Measurements from ENCODE around the gene NRSN2. TPM values are rescaled to one million over a fixed set of nuclear protein-coding genes. Genes with fewer than 3 reads are reported as not detected.
A peak's percentile ranks its signal among the peaks of the same experiment; 100 is the strongest.

NRSN2 gene
- total RNA-seq, 1 experiment from 2014 or later = 22.7 TPM

GRCh38 chr20:388034-388994 lies 41.4 kb downstream of the NRSN2 start:
- H3K14ac ChIP-seq (ENCODE audit: insufficient read depth, low read length) = no peak overlapping the region
- TF ChIP-seq, protein P1, sequence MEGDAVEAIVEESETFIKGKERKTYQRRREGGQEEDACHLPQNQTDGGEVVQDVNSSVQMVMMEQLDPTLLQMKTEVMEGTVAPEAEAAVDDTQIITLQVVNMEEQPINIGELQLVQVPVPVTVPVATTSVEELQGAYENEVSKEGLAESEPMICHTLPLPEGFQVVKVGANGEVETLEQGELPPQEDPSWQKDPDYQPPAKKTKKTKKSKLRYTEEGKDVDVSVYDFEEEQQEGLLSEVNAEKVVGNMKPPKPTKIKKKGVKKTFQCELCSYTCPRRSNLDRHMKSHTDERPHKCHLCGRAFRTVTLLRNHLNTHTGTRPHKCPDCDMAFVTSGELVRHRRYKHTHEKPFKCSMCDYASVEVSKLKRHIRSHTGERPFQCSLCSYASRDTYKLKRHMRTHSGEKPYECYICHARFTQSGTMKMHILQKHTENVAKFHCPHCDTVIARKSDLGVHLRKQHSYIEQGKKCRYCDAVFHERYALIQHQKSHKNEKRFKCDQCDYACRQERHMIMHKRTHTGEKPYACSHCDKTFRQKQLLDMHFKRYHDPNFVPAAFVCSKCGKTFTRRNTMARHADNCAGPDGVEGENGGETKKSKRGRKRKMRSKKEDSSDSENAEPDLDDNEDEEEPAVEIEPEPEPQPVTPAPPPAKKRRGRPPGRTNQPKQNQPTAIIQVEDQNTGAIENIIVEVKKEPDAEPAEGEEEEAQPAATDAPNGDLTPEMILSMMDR (conservative IDR thresholded peaks at IDR 0.05) = no peak
- H3K79me2 ChIP-seq (ENCODE audit: insufficient read depth, low read length) = peaks cover 2% of the 10 kb centered on the region; the same call in 1 of the 2 replicates
- no peak overlapping the region for H2BK15ac ChIP-seq (ENCODE audit: low read depth, low read length)
- no peak overlapping the region for H2BK20ac ChIP-seq (ENCODE audit: low read depth, low read length, poor library complexity, severe bottlenecking)
- no peak overlapping the region for H2BK12ac ChIP-seq (ENCODE audit: insufficient read length, low read depth, low read length)
- no peak overlapping the region for H3K9ac ChIP-seq (ENCODE audit: extremely low read depth, insufficient read length, low read length)
- H2AK5ac ChIP-seq (ENCODE audit: insufficient read length, low read length) = no peak overlapping the region
- no peaks in the 10 kb centered on the region for H4K20me1 ChIP-seq (ENCODE audit: control insufficient read depth, insufficient read depth, insufficient read length)
- no peak overlapping the region; the same call in 1 of the 2 replicates for H3K4ac ChIP-seq (ENCODE audit: low read depth, low read length)
- Mint-ChIP-seq H3K27ac (peak overlapping the region in 1 of 3 experiments; percentile 69; a peak in 2 of 7 replicates), H3K36me3 (ENCODE audit: insufficient read depth in 1 of 3, low read depth in 3 of 3) (peaks cover 6 to 51% (median 28%) of the 10 kb centered on the region in 3 experiments; a peak in 6 of 7 replicates), H3K4me3 (no peak overlapping the region), H3K27me3 (ENCODE audit: low read depth) (no peaks in the 10 kb centered on the region), H3K4me1 (peaks cover 0 to 3% of the 10 kb centered on the region in 2 experiments; a peak in 1 of 4 replicates), H3K9me3 (no peaks in the 10 kb centered on the region)
- no peak overlapping the region for H2BK5ac ChIP-seq (ENCODE audit: insufficient read length, low read length)
- no peak overlapping the region for H2AFZ ChIP-seq (ENCODE audit: low read length)
- H3K79me1 ChIP-seq (ENCODE audit: insufficient read depth, low read depth, low read length, poor library complexity, severe bottlenecking) = no peaks in the 10 kb centered on the region
- H3T11ph ChIP-seq (ENCODE audit: low read length) = no peak overlapping the region
- H3K56ac ChIP-seq (ENCODE audit: insufficient read length, low read depth, low read length) = no peak overlapping the region
- no peaks in the 10 kb centered on the region for H3K4me1 ChIP-seq (ENCODE audit: insufficient read depth, low read length)
- H3K9me3 ChIP-seq (ENCODE audit: control insufficient read depth, low read depth, low read length) = no peaks in the 10 kb centered on the region
- H4K8ac ChIP-seq (replicated peaks; ENCODE audit: insufficient read length, low read depth, low read length) = no peak overlapping the region
- H4K5ac ChIP-seq (ENCODE audit: insufficient read length, low read depth, low read length) = no peak overlapping the region
- no peaks in the 10 kb centered on the region for H3K27me3 ChIP-seq (ENCODE audit: insufficient read depth, low read length)
- H3K18ac ChIP-seq (ENCODE audit: insufficient read length, low read depth, low read length) = no peak overlapping the region
- H3K23ac ChIP-seq (ENCODE audit: insufficient read length, low read depth, low read length) = no peak overlapping the region
- H3K27ac ChIP-seq (ENCODE audit: insufficient read length, low read depth, low read length) = no peak overlapping the region
- no peak overlapping the region for H4K91ac ChIP-seq (ENCODE audit: insufficient read length, low read depth, low read length)
- no CpG with 5 or more reads among the region's 21 CpGs for whole genome bisulfite sequencing (ENCODE audit: extremely low coverage, insufficient read length, low lambda C conversion rate)
- H2BK120ac ChIP-seq (ENCODE audit: low read depth, low read length, poor library complexity, severe bottlenecking) = no peak overlapping the region
- no peak overlapping the region for H3K4me2 ChIP-seq (ENCODE audit: insufficient read depth, insufficient read length, low read length)
- DNase-seq = no peak
- no peaks in the 10 kb centered on the region for H3K23me2 ChIP-seq (ENCODE audit: insufficient read length, low read depth, low read length, poor library complexity, severe bottlenecking)
